H9 (cell line): Measurements from ENCODE around the gene AGO3. TPM values are rescaled to one million over a fixed set of nuclear protein-coding genes. Genes with fewer than 3 reads are reported as not detected.

Experiments
- DNase-seq: peaks from one replicate; pipeline ENCODE4 v3.0.0-alpha.2; 2017
- H2AFZ ChIP-seq: one replicate; pipeline ENCODE4 v1.6.1; 2013; ENCODE audit warnings: mild to moderate bottlenecking, low read length, control low read depth, moderate library complexity
- H2AK5ac ChIP-seq: 2 replicates; pipeline ENCODE4 v1.6.1; 2013; ENCODE audit warnings: low read length, control low read depth, mixed read lengths; ENCODE audit not compliant: insufficient read length
- H2BK120ac ChIP-seq: one replicate; pipeline ENCODE4 v1.6.1; 2013; ENCODE audit warnings: low read depth, mild to moderate bottlenecking, low read length, control low read depth, inconsistent platforms; ENCODE audit not compliant: poor library complexity, severe bottlenecking
- H2BK12ac ChIP-seq: 2 replicates; pipeline ENCODE4 v1.6.1; 2013; ENCODE audit warnings: low read length, control low read depth, mixed read lengths, low read depth; ENCODE audit not compliant: insufficient read length
- H2BK15ac ChIP-seq: 2 replicates; pipeline ENCODE4 v1.6.1; 2013; ENCODE audit warnings: low read depth, low read length, control low read depth
- H2BK20ac ChIP-seq: one replicate; pipeline ENCODE4 v1.6.1; 2013; ENCODE audit warnings: low read depth, mild to moderate bottlenecking, low read length, control low read depth, inconsistent platforms; ENCODE audit not compliant: poor library complexity, severe bottlenecking
- H2BK5ac ChIP-seq: 2 replicates; pipeline ENCODE4 v1.6.1; 2013; ENCODE audit warnings: low read length, control low read depth, mixed read lengths; ENCODE audit not compliant: insufficient read length
- H3K14ac ChIP-seq: 2 replicates; pipeline ENCODE4 v1.6.1; 2013; ENCODE audit warnings: low read length, control low read depth; ENCODE audit not compliant: insufficient read depth
- H3K18ac ChIP-seq: 2 replicates; pipeline ENCODE4 v1.6.1; 2013; ENCODE audit warnings: low read depth, mild to moderate bottlenecking, mixed read lengths, low read length, control low read depth; ENCODE audit not compliant: insufficient read length
- H3K23ac ChIP-seq: 2 replicates; pipeline ENCODE4 v1.6.1; 2013; ENCODE audit warnings: low read length, control low read depth, mixed read lengths, low read depth; ENCODE audit not compliant: insufficient read length
- H3K23me2 ChIP-seq: 2 replicates; pipeline ENCODE4 v1.6.1; 2013; ENCODE audit warnings: low read depth, mild to moderate bottlenecking, mixed read lengths, low read length, control low read depth; ENCODE audit not compliant: insufficient read length, poor library complexity, severe bottlenecking
- H3K27ac ChIP-seq: 2 replicates; pipeline ENCODE4 v1.5.1; 2013; ENCODE audit warnings: low read length, control low read depth, mixed read lengths, low read depth; ENCODE audit not compliant: insufficient read length
- H3K27me3 ChIP-seq: 2 replicates; pipeline ENCODE4 v1.6.1; 2013; ENCODE audit warnings: low read length, control low read depth, inconsistent platforms; ENCODE audit not compliant: insufficient read depth
- H3K4ac ChIP-seq: 2 replicates; pipeline ENCODE4 v1.6.1; 2013; ENCODE audit warnings: low read depth, mild to moderate bottlenecking, control low read depth, inconsistent platforms, low read length, moderate library complexity
- H3K4me1 ChIP-seq: 2 replicates; pipeline ENCODE4 v1.6.1; 2013; ENCODE audit warnings: low read length, control low read depth, inconsistent platforms; ENCODE audit not compliant: insufficient read depth
- H3K4me2 ChIP-seq: 2 replicates; pipeline ENCODE4 v1.6.1; 2013; ENCODE audit warnings: low read length, control low read depth, mixed read lengths; ENCODE audit not compliant: insufficient read length, insufficient read depth
- H3K56ac ChIP-seq: 2 replicates; pipeline ENCODE4 v1.6.1; 2013; ENCODE audit warnings: low read depth, mild to moderate bottlenecking, mixed read lengths, low read length, control low read depth; ENCODE audit not compliant: insufficient read length
- H3K79me1 ChIP-seq: 2 replicates; pipeline ENCODE4 v1.6.1; 2013; ENCODE audit warnings: low read depth, mild to moderate bottlenecking, moderate library complexity, low read length, control low read depth, inconsistent platforms; ENCODE audit not compliant: insufficient read depth, poor library complexity, severe bottlenecking
- H3K79me2 ChIP-seq: 2 replicates; pipeline ENCODE4 v1.6.1; 2013; ENCODE audit warnings: low read length, control low read depth, inconsistent platforms; ENCODE audit not compliant: insufficient read depth
- H3K9ac ChIP-seq: 2 replicates; pipeline ENCODE4 v1.6.1; 2013; ENCODE audit warnings: low read length, control low read depth, mixed read lengths; ENCODE audit not compliant: insufficient read length; ENCODE audit errors: extremely low read depth
- H3K9me3 ChIP-seq: one replicate; pipeline ENCODE4 v1.6.1; 2013; ENCODE audit warnings: low read depth, low read length, inconsistent platforms; ENCODE audit not compliant: control insufficient read depth
- H3T11ph ChIP-seq: one replicate; pipeline ENCODE4 v1.6.1; 2013; ENCODE audit warnings: mild to moderate bottlenecking, low read length, control low read depth, inconsistent platforms
- H4K20me1 ChIP-seq: one replicate; pipeline ENCODE4 v1.6.1; 2013; ENCODE audit not compliant: control insufficient read depth, insufficient read length, insufficient read depth
- H4K5ac ChIP-seq: 2 replicates; pipeline ENCODE4 v1.6.1; 2013; ENCODE audit warnings: low read depth, mild to moderate bottlenecking, mixed read lengths, low read length, control low read depth; ENCODE audit not compliant: insufficient read length
- H4K8ac ChIP-seq: replicated peaks from 2 replicates; pipeline ENCODE4 v1.6.1; 2013; ENCODE audit warnings: low read length, control low read depth, mixed read lengths, low read depth; ENCODE audit not compliant: insufficient read length
- H4K91ac ChIP-seq: 2 replicates; pipeline ENCODE4 v1.6.1; 2013; ENCODE audit warnings: low read depth, mild to moderate bottlenecking, moderate library complexity, mixed read lengths, low read length, control low read depth; ENCODE audit not compliant: insufficient read length
- H3K27ac Mint-ChIP-seq, 3 experiments: 2 replicates in 2 of 3; 3 replicates in 1 of 3; pipeline ENCODE4 v1.8.0; 2020 to 2021; ENCODE audit warnings: mixed read lengths in 3 of 3, mild to moderate bottlenecking in 1 of 3, moderate library complexity in 1 of 3
- H3K27me3 Mint-ChIP-seq: 2 replicates; pipeline ENCODE4 v1.8.0; 2021; ENCODE audit warnings: low read depth, mild to moderate bottlenecking, moderate library complexity, mixed read lengths
- H3K36me3 Mint-ChIP-seq, 3 experiments: 2 replicates in 2 of 3; 3 replicates in 1 of 3; pipeline ENCODE4 v1.8.0; 2020 to 2021; ENCODE audit warnings: low read depth in 3 of 3, mixed read lengths in 3 of 3; ENCODE audit not compliant: insufficient read depth in 1 of 3
- H3K4me1 Mint-ChIP-seq, 2 experiments: 2 replicates each; pipeline ENCODE4 v1.8.0; 2020; ENCODE audit warnings: mixed read lengths in 2 of 2
- H3K4me3 Mint-ChIP-seq, 2 experiments: 2 replicates in 1 of 2; 3 replicates in 1 of 2; pipeline ENCODE4 v1.8.0; 2020 to 2021; ENCODE audit warnings: mild to moderate bottlenecking in 2 of 2, mixed read lengths in 2 of 2, moderate library complexity in 1 of 2
- H3K9me3 Mint-ChIP-seq, 2 experiments: 2 replicates in 1 of 2; 3 replicates in 1 of 2; pipeline ENCODE4 v1.8.0; 2020; ENCODE audit warnings: mild to moderate bottlenecking in 2 of 2, mixed read lengths in 2 of 2, moderate library complexity in 1 of 2
- CTCF ChIP-seq: fragments of 200-600 bp; sonication (generic); conservative IDR thresholded peaks from 3 replicates; pipeline ENCODE4 v1.8.0; 2021; ENCODE audit warnings: antibody characterized with exemption, mild to moderate bottlenecking
- WGBS: extraction: QIAGEN DNeasy Blood & Tissue Kit; methylation state at CpG from one replicate; pipeline ENCODE4 v1.1.7; 2013; ENCODE audit warnings: missing lambda C conversion rate, low lambda C conversion rate, mixed read lengths; ENCODE audit not compliant: insufficient read length; ENCODE audit errors: extremely low coverage; 5-methylcytosine and 5-hydroxymethylcytosine counted together
- total RNA-seq: library from RNA; stranded (reverse); gene quantifications from 2 replicates; pipeline ENCODE4 v1.2.1, GENCODE V29; 2021

Gene AGO3
- total RNA-seq, 1 experiment from 2014 or later: 27.0 TPM

GRCh38 chr1:36093929-36094328, 163.0 kb downstream of the AGO3 start:
- H4K91ac ChIP-seq: no peak overlapping the region
- H4K20me1 ChIP-seq: no peaks in the 10 kb centered on the region
- H3K27me3 Mint-ChIP-seq: no peaks in the 10 kb centered on the region
- H4K8ac ChIP-seq: no peak overlapping the region
- no peak overlapping the region for H3K18ac ChIP-seq
- H3K23ac ChIP-seq: no peak overlapping the region
- peaks cover 22 to 24% of the 10 kb centered on the region in 2 experiments for H3K4me1 Mint-ChIP-seq
- no peak overlapping the region for H3K56ac ChIP-seq
- H3K9me3 ChIP-seq: no peaks in the 10 kb centered on the region
- no peak for DNase-seq
- no peak overlapping the region for H4K5ac ChIP-seq
- WGBS: no CpG with 5 or more reads among the region's 3 CpGs
- H3K9me3 Mint-ChIP-seq: no peaks in the 10 kb centered on the region; a peak in 1 of 5 replicates
- no peaks in the 10 kb centered on the region for H3K79me1 ChIP-seq
- H3K36me3 Mint-ChIP-seq: peaks cover 21 to 46% (median 40%) of the 10 kb centered on the region in 3 experiments; a peak in 6 of 7 replicates
- no peak overlapping the region for H2AK5ac ChIP-seq
- H2AFZ ChIP-seq: no peak overlapping the region
- H3T11ph ChIP-seq: no peak overlapping the region
- H3K27me3 ChIP-seq: no peaks in the 10 kb centered on the region
- no peak overlapping the region for H2BK12ac ChIP-seq
- H3K4me2 ChIP-seq: no peak overlapping the region
- no peak overlapping the region for H2BK120ac ChIP-seq
- no peak overlapping the region for H2BK15ac ChIP-seq
- H3K9ac ChIP-seq: no peak overlapping the region
- no peak overlapping the region for H3K4ac ChIP-seq
- no peak overlapping the region for H3K27ac ChIP-seq
- peaks cover 6% of the 10 kb centered on the region for H3K23me2 ChIP-seq
- H2BK20ac ChIP-seq: no peak overlapping the region
- no peak overlapping the region for H3K27ac Mint-ChIP-seq
- H3K79me2 ChIP-seq: peaks cover 2% of the 10 kb centered on the region; the same call in 1 of the 2 replicates
- H3K4me1 ChIP-seq: no peaks in the 10 kb centered on the region
- H2BK5ac ChIP-seq: no peak overlapping the region
- no peak overlapping the region for H3K14ac ChIP-seq
- no peak overlapping the region for H3K4me3 Mint-ChIP-seq
- no peak for TF ChIP-seq CTCF
